WERI-Rb-1 (cell line): ENCODE results near the gene COL15A1.
A peak's percentile ranks its signal among the peaks of the same experiment; 100 is the strongest.

Experiments used
- DNase-seq: peaks from one replicate; pipeline ENCODE4 v3.0.0-alpha.2; 2020
- H3K27ac ChIP-seq: fragments of 250-450 bp; sonication (Bioruptor Pico); 2 replicates; pipeline ENCODE4 v1.5.1; 2020; ENCODE audit warnings: mild to moderate bottlenecking, moderate library complexity
- H3K27me3 ChIP-seq: fragments of 250-450 bp; sonication (Bioruptor Pico); 2 replicates; pipeline ENCODE4 v1.5.1; 2021; ENCODE audit warnings: mild to moderate bottlenecking, low read depth, moderate library complexity; ENCODE audit not compliant: insufficient read depth, severe bottlenecking
- H3K36me3 ChIP-seq: fragments of 250-450 bp; sonication (Bioruptor Pico); 2 replicates; pipeline ENCODE4 v1.5.1; 2020; ENCODE audit warnings: mild to moderate bottlenecking, moderate library complexity
- H3K4me3 ChIP-seq: 2 replicates; pipeline ENCODE4 v1.5.1; 2011; ENCODE audit warnings: low read depth, mild to moderate bottlenecking, control low read depth, low read length
- H3K9me3 ChIP-seq: fragments of 250-450 bp; sonication (Bioruptor Pico); 2 replicates; pipeline ENCODE4 v1.5.1; 2021; ENCODE audit warnings: mild to moderate bottlenecking, moderate library complexity; ENCODE audit not compliant: severe bottlenecking
- CTCF ChIP-seq: IDR thresholded peaks from 2 replicates; pipeline ENCODE4 v1.5.1; 2011; ENCODE audit warnings: low read depth, mild to moderate bottlenecking, control low read depth, inconsistent platforms, low read length

Gene COL15A1

GRCh38 chr9:99114049-99114440 lies 170.3 kb downstream of the COL15A1 start:
- Histone ChIP-seq H3K27ac (no peak overlapping the region), H3K9me3 (no peaks in the 10 kb centered on the region), H3K27me3 (no peaks in the 10 kb centered on the region), H3K4me3 (no peak overlapping the region), H3K36me3 (peaks cover 7% of the 10 kb centered on the region)
- no peak for TF ChIP-seq CTCF
- no peak for DNase-seq

GRCh38 chr9:99114846-99115500 lies 171.3 kb downstream of the COL15A1 start:
- Histone ChIP-seq H3K27ac (no peak overlapping the region), H3K36me3 (peaks cover 10% of the 10 kb centered on the region)
- no peak for DNase-seq

GRCh38 chr9:99116003-99116411 lies 172.3 kb downstream of the COL15A1 start:
- Histone ChIP-seq H3K27ac (peak overlapping the region; percentile 40), H3K36me3 (peaks cover 6% of the 10 kb centered on the region), H3K27me3 (no peaks in the 10 kb centered on the region), H3K9me3 (no peaks in the 10 kb centered on the region), H3K4me3 (no peak overlapping the region)
- peak; percentile 75 for DNase-seq
- TF ChIP-seq CTCF: no peak

More at GRCh38 chr9:99114846-99115500, 171.3 kb downstream of the COL15A1 start:
- H3K9me3 ChIP-seq: no peaks in the 10 kb centered on the region
- no peak for TF ChIP-seq CTCF
- no peak overlapping the region for H3K4me3 ChIP-seq
- no peaks in the 10 kb centered on the region for H3K27me3 ChIP-seq

- peaks cover 3% of the 10 kb centered on the region for H3K36me3 ChIP-seq
- no peak for DNase-seq
- H3K9me3 ChIP-seq: no peaks in the 10 kb centered on the region
- TF ChIP-seq CTCF: no peak
- no peaks in the 10 kb centered on the region for H3K27me3 ChIP-seq
- no peak overlapping the region for H3K27ac ChIP-seq
- H3K4me3 ChIP-seq: no peak overlapping the region
Observed at GRCh38 chr9:99118782-99119466, 175.2 kb downstream of the COL15A1 start.

GRCh38 chr9:99119976-99120655 lies 176.4 kb downstream of the COL15A1 start:
- Histone ChIP-seq H3K4me3 (no peak overlapping the region), H3K9me3 (no peaks in the 10 kb centered on the region), H3K27me3 (no peaks in the 10 kb centered on the region), H3K27ac (peak overlapping the region; percentile 43), H3K36me3 (peaks cover 3% of the 10 kb centered on the region)
- TF ChIP-seq CTCF: no peak
- no peak for DNase-seq
